Kidney (tissue), 14 donors: Measurements from ENCODE around the gene USP38. TPM values are rescaled to one million over a fixed set of nuclear protein-coding genes. Genes with fewer than 3 reads are reported as not detected.

Source experiments
- DNase-seq, 5 donors: peaks; one replicate each; pipeline ENCODE4 v3.0.0-alpha.2; 2013 to 2020
- FAIRE-seq: peaks from 2 replicates; lab custom pipeline; 2012; peaks lifted over from hg19 to GRCh38; lab: Jason Lieb, UNC
- H3K27ac ChIP-seq, 2 donors: one replicate each; pipeline ENCODE4 v1.7.0; 2013; ENCODE audit warnings: low read depth in 2 of 2, low read length in 2 of 2, inconsistent platforms in 1 of 2
- H3K27me3 ChIP-seq: one replicate; pipeline ENCODE4 v1.7.1; 2013; ENCODE audit warnings: low read length, inconsistent platforms; ENCODE audit not compliant: control insufficient read depth, insufficient read depth
- H3K36me3 ChIP-seq, 3 donors: one replicate each; pipeline versions ENCODE4 v1.7.0 to v1.7.1; 2013; ENCODE audit warnings: low read length in 3 of 3, control low read depth in 1 of 3, inconsistent platforms in 1 of 3; ENCODE audit not compliant: insufficient read depth in 3 of 3, control insufficient read depth in 2 of 3
- H3K4me1 ChIP-seq, 3 donors: one replicate each; pipeline versions ENCODE4 v1.7.0 to v1.7.1; 2013; ENCODE audit warnings: low read length in 3 of 3, inconsistent platforms in 1 of 3, low read depth in 1 of 3; ENCODE audit not compliant: control insufficient read depth in 2 of 3, insufficient read depth in 2 of 3
- H3K4me3 ChIP-seq, 3 donors: one replicate each; pipeline versions ENCODE4 v1.7.0 to v1.8.1; 2013; ENCODE audit warnings: low read length in 3 of 3, control low read depth in 1 of 3, inconsistent platforms in 1 of 3
- H3K9ac ChIP-seq, 3 donors: one replicate each; pipeline versions ENCODE4 v1.7.0 to v1.7.1; 2013; ENCODE audit warnings: low read length in 3 of 3, control low read depth in 1 of 3, inconsistent platforms in 1 of 3
- H3K9me3 ChIP-seq, 3 donors: one replicate each; pipeline versions ENCODE4 v1.7.0 to v1.7.1; 2013; ENCODE audit warnings: low read length in 3 of 3, control low read depth in 1 of 3, inconsistent platforms in 1 of 3; ENCODE audit not compliant: control insufficient read depth in 2 of 3, insufficient read depth in 1 of 3
- CTCF ChIP-seq: IDR thresholded peaks from 3 replicates; pipeline ENCODE4 v1.5.1; 2012; ENCODE audit warnings: mild to moderate bottlenecking, moderate library complexity, borderline replicate concordance; ENCODE audit not compliant: insufficient read depth; ENCODE audit errors: extremely low read depth
- intact Hi-C: fragments of 100-400 bp; cut with DNase I; formaldehyde crosslinking; loops from one replicate; pipeline ENCODE4 v1.11.1; 2022
- polyA plus RNA-seq: library from polyadenylated mRNA; stranded (reverse); fragments of 350-450 nt; fragmentation: Illumina TruSeq; extraction: RNeasy Lipid Tissue Mini Kit (QIAGEN cat#74804); gene quantifications from one replicate; pipeline ENCODE4 v1.2.3, GENCODE V29; 2014; ENCODE audit warnings: low read depth, low replicate concordance; ENCODE audit not compliant: insufficient read depth
- total RNA-seq: library from RNA; stranded (reverse); fragmentation: NEBNext Ultra II Directional; extraction: Animal tissue kit (Norgen Biotek cat#: 25700); gene quantifications from one replicate; pipeline ENCODE4 v1.2.1, GENCODE V29; 2021
- donor health status: control.
- donor health status: control.
- donor health status: control.
- donor health status: control.
- donor health status: control.
- donor health status: DM: yes; HTN: yes; CAD: no.
- donor health status: Normal renal cell carcinoma (clear cell type).

USP38 gene
- total and polyA plus RNA-seq, 2 donors from 2014 or later: 5.2 to 21.9 TPM

- no peaks in the 10 kb centered on the region for H3K36me3 ChIP-seq
- DNase-seq (no peak), FAIRE-seq (no peak)
- no peak overlapping the region for H3K27ac ChIP-seq
- H3K27me3 ChIP-seq: no peaks in the 10 kb centered on the region
- H3K4me3 ChIP-seq: no peak overlapping the region
- no peak overlapping the region for H3K9ac ChIP-seq
- no peak for TF ChIP-seq CTCF
- intact Hi-C loops: no loop called here
- no peaks in the 10 kb centered on the region for H3K9me3 ChIP-seq
- H3K4me1 ChIP-seq: no peaks in the 10 kb centered on the region
These were observed 66.6 kb downstream of the USP38 start for GRCh38 chr4:143251348-143251747.

- Histone ChIP-seq H3K27me3 (no peaks in the 10 kb centered on the region), H3K9me3 (no peaks in the 10 kb centered on the region), H3K36me3 (no peaks in the 10 kb centered on the region), H3K4me1 (no peaks in the 10 kb centered on the region), H3K9ac (no peak overlapping the region), H3K4me3 (no peak overlapping the region), H3K27ac (no peak overlapping the region)
- no peak for TF ChIP-seq CTCF
- no peak for FAIRE-seq
- no peak for DNase-seq
- intact Hi-C loops: no loop called here
These were observed 67.1 kb downstream of the USP38 start for GRCh38 chr4:143251779-143252178.

- Histone ChIP-seq H3K9ac (no peak overlapping the region), H3K4me3 (no peak overlapping the region), H3K27me3 (no peaks in the 10 kb centered on the region), H3K9me3 (no peaks in the 10 kb centered on the region), H3K4me1 (no peaks in the 10 kb centered on the region), H3K27ac (no peak overlapping the region), H3K36me3 (no peaks in the 10 kb centered on the region)
- no peak for TF ChIP-seq CTCF
- DNase-seq: no peak
- no peak for FAIRE-seq
- intact Hi-C loops: no loop called here
These were observed 67.8 kb downstream of the USP38 start for GRCh38 chr4:143252478-143252877.

- Histone ChIP-seq H3K27me3 (no peaks in the 10 kb centered on the region), H3K36me3 (no peaks in the 10 kb centered on the region), H3K9ac (no peak overlapping the region), H3K9me3 (no peaks in the 10 kb centered on the region), H3K4me1 (no peaks in the 10 kb centered on the region), H3K27ac (no peak overlapping the region), H3K4me3 (no peak overlapping the region)
- no peak for FAIRE-seq
- TF ChIP-seq CTCF: no peak
- DNase-seq: no peak
- intact Hi-C loops: no loop called here
These were observed 68.4 kb downstream of the USP38 start for GRCh38 chr4:143253166-143253565.
